T-helper 2 cell treated with Interferon-gamma antibody and Interleukin-4, amounts not matched to agents 100 ng/mL and 5 ng/mL, for 36 hours (primary cell): Measurements from ENCODE around the gene IGFBPL1. TPM values are rescaled to one million over a fixed set of nuclear protein-coding genes. Genes with fewer than 3 reads are reported as not detected.
"Not testable (repeated sequence)": the region's sequence is repeated elsewhere in the genome, so short reads cannot be mapped to it uniquely, and the experiment has no call there.

ENCODE experiments used
- intact Hi-C: fragments of 100-400 bp; cut with micrococcal nuclease; formaldehyde crosslinking; loops from one replicate; pipeline ENCODE4 v1.15.1; 2023
- total RNA-seq: library from RNA; stranded (reverse); gene quantifications from 2 replicates; pipeline ENCODE4 v1.2.3, GENCODE V29; 2022

The IGFBPL1 gene
- total RNA-seq, 1 donor from 2014 or later, result 0.20 TPM

DNA sequence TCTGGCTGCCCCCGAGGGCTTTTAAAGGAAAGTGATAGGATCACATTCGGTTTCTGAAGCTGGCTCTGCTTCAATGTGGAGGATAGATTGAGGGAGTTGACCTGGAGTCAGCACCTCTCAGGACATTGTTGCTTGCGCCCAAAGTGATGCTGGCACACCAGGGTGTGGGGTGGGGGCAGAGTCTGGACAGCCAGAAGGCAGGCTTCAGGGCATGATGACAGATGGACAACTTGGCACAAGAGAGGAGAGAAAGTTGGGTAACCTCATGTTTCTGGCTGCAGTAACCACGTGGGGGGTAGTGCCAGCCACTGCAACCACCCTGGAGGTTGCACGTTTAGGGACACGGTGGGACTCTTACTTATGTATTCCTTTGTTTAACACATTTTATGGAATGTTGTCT lies 22.3 kb downstream of the IGFBPL1 start:
- intact Hi-C loops, result no loop called here

DNA sequence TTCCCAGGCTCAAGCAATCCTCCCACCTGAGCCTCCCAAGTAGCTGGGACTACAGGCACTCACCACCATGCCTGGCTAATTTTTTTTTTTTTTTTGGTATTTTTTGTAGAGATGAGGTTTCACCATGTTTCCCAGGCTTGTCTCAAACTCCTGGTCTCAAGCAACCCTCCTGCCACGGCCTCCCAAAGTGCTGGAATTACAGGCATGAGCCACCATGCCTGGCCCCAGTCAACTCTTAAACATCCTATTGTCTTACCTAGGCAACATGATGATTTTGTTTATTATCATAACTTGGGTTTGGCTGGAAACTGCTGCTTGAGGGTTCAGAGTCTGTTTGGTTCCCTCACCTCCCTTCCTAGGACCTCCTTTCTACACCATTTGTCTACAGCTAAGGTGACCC lies 25.1 kb downstream of the IGFBPL1 start:
- intact Hi-C loops, result not testable (repeated sequence)

DNA sequence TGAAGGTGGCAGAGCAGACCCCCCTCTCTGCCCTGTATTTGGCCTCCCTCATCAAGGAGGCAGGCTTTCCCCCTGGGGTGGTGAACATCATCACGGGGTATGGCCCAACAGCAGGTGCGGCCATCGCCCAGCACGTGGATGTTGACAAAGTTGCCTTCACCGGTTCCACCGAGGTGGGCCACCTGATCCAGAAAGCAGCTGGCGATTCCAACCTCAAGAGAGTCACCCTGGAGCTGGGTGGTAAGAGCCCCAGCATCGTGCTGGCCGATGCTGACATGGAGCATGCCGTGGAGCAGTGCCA lies 27.9 kb downstream of the IGFBPL1 start:
- intact Hi-C loops, result no loop called here

DNA sequence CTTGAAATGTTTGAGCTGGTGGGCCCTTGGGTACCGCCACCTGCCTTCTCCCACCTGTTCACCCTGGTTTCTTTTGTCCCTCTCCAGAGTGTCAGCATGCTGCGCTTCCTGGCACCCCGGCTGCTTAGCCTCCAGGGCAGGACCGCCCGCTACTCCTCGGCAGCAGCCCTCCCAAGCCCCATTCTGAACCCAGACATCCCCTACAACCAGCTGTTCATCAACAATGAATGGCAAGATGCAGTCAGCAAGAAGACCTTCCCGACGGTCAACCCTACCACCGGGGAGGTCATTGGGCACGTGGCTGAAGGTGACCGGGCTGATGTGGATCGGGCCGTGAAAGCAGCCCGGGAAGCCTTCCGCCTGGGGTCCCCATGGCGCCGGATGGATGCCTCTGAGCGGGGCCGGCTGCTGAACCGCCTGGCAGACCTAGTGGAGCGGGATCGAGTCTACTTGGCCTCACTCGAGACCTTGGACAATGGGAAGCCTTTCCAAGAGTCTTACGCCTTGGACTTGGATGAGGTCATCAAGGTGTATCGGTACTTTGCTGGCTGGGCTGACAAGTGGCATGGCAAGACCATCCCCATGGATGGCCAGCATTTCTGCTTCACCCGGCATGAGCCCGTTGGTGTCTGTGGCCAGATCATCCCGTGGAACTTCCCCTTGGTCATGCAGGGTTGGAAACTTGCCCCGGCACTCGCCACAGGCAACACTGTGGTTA lies 28.4 kb downstream of the IGFBPL1 start:
- intact Hi-C loops, result no loop called here

DNA sequence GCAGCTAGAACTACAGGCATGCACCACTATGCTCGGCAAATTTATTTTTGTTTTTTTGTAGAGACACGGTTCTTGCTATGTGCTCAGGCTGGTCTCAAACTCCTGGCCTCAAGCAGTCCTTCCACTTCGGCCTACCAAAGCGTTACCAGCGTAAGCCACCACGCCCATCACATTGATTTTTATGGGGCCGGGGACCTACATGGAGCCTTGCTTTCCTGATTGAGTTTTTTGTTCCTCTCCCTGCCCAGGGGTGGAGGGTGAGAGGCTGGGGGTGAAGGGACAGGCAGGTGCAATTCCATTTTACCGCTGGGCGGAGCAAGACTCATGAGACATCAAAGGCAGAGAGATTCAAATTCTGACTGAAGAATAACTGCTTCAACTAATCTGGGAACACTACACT lies 29.8 kb downstream of the IGFBPL1 start:
- intact Hi-C loops, result no loop called here

DNA sequence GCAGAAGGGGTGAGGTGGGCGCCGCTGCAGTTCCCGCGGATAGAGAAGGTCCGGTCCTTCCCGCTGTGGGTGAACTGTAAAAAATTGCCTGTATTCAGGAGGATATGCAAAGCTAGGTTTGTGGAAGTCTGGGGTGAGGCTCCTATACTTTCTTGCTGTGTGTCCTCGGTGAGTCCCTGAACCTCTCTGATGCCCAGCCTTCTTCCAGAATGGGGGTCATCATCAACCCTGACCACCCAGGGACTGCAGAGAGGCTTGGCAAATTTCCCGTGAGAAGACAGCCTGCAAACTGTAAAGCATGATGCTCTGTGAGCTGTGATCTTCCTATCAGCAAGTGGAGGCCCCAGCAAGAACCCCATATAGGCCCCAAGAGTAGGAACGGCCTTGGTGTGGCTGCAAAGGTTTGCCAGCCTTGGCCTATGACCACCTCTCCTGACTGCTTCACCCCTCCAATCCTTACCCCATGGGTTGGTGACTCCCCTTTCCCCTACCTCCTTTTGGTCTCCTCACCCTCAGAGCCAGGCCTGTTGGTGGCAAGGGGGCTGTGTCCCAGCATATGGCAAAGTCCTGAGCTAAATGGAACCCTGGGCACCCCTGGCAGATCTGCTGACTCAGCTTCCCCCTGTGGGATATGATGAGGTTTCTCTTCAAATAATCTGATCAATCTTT lies 31.0 kb downstream of the IGFBPL1 start:
- intact Hi-C loops, result loop anchor here (2.0 kb wide), 2 partner anchors 322 to 488 kb away; partner anchors contain the start of gene SLC25A51

DNA sequence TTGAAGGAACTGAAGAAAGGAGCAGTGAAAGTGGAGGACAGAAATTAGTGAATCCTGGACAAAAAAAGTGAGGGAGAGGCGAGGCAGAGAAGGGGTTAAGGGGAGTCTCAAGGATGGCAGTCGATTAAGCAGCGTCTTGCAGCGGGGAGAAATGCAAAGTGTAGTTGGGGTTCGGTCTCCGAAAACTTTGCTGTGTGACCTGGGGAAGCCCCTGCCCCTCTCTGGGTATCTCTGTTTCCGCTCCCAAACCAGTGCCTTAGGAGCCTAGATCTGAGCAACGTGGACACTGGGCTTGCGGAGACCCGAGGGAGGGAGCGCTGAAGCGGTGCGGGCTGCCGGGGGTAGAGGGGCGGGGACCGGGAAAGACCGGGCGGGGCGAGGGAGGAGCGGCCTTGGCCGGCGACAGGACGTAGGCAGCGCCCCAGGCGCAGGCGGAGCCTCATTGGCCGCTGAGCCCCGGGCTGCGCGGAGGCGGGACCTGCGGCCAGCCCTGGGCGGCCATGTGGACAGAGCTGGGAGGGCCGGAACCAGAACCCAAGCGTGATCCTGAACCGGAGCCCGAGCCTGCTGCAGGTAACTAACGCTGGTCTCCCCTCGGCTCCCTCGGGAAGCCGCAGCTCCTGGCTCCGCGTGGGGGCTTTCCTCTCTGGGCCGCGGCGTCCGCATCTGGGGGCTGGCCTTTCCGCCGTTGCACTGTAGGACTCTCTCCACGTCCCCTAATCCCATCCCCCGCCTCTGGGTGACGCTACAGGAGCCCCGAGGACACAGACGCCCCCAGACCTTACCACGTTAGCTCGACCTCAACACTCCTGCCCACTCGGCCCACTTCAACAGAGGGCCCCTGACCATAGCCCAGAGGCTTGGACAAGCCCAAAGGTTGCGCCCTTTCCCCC lies 31.8 kb downstream of the IGFBPL1 start, which contains the start of gene ALDH1B1:
ALDH1B1 (plus strand) TSS at position 468 of the 893 bp plus-strand sequence. CDS start 3,047 bp downstream, outside the sequence.
- intact Hi-C loops, result loop anchor here (2.0 kb wide), 2 partner anchors 322 to 488 kb away; partner anchors contain the start of gene SLC25A51

DNA sequence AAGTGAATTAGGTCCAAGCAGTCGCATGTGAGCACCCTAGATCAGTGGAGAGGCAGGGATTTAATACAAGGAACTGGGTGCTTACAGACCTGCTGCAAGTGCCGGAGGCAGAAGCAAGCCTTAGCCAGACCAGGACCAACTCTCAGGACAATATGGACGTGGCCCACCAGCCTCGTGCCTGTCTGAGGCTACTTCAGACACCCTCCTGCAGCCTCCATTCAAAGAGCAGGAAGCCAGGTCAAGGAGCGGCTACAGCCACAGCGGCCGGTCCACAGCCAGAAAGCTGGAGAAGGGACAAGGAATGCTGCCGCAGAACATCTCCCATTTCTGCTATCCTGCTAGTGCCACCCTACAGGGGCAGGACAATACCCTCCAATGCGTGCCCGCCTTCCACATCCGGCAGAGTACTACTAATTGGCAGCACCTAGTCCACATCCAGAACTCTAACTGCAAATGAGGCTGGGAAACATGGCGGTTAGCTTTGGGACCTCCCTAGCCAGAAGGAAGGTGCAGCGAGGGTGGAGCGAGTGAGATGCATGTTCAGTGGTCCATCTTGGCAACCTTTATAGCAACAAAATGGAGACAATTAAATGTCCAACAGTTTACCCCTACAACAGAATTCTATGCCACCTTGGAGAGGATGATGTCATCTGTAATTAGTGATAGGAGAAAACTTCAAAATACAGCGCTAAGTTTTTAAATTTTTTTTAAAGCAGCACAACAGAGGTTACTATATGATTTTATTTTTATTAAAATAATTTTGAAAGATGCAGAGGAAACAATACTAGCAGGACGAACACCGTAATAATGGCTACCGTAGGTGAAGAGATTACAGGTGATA lies 32.8 kb downstream of the IGFBPL1 start:
- intact Hi-C loops, result loop anchor here (2.0 kb wide), 2 partner anchors 321 to 487 kb away; partner anchors contain the start of gene SLC25A51

DNA sequence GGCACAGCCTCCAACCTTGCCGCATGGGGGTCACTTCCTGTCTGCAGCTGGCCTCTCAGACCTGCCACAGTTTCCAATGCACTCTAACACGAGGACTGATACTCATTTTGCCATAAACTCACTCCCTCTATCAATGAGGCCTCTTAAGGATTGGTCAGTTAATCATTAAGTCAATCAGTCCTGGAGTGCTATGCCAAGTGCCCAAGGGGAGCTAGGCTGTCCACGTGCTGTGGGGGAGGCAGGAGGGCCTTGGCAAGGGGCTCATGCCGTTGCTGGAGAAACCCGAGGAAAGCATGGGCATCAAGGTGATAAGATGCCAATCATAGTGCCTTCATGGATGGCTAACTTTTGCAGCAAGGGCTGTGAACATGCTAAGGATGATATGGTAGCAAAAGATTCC lies 33.4 kb downstream of the IGFBPL1 start:
- intact Hi-C loops, result no loop called here

DNA sequence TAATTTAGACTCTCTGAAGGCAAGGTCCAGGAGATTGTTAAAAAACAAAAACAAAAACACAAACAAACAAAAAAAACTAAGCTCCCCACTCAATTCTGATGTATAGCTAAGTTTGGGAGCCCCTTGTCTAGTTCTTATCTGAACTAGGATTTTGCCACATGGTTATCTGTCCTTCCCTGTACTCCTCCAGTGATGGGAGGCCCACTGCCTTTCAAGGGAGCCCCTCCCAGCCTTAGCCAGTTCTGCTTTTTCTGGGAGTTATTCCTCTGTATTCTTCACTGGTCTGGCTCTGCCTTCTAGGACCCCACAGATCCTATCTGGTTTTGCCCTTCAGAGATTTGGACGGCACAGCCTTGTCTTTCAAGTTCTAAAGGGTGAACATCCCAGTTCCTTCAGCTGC lies 33.8 kb downstream of the IGFBPL1 start:
- intact Hi-C loops, result no loop called here

DNA sequence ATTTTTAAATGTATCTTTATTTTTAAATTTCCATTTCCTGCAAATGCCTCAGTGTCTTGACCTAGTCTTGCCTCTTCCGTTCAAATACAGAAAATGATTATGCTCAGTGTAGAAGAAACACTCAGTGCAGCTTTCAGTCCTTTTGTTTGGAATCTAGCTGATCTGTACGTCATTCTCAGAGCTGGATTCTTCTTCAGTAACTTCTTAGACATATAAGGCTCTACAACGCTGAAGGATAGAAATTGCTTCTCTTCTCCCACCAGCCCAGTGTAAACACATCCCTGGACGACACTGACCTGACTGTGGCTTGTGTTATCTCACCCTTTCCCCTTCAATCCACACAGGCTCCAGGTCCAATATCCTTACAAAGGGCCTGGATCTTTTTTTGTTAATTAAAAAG lies 34.9 kb downstream of the IGFBPL1 start:
- intact Hi-C loops, result no loop called here

DNA sequence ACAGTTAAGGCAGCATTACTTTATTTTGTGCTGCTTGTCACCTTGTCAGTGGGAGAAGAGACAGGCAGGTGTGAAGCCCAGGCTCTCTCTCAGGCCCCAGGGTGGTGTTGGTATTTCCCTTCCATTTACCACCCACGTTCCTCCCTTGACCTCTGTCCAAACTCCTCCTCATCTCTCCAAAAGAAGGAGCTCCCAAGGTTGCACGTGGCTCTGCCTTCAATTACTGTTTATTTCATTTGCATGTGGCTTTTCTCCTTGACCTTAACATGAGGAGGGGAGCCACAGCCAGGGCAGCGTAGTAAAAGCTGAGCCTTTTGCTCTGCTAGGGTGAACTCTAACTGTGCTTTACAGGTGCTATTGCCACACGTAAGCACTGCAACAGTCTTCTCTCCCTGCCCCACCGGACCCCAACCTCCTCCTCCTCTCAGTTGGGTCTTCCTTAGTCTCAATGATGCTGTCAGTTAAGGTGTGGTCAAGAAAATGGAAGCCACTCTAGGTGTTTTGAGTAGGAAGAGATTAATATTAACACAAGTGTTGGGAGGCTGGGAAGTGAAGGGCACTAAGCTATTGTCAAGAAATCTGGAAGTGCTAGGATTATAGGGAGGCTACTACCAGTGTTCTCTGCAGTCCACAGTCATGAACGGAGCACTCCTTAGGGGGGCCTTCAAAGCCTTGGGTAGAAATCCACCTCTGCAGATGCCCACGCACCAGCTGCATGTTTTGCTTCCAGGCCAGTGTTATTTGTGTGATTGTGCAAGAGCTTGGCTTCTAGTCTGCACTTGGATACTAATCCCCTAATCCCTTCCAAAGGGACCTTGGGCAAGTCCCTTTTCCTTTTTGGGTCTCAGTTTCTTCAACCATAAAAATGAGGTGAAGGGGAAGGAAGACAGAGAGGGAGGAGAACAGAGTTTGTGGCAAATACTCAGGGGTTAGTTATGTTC lies 35.7 kb downstream of the IGFBPL1 start:
- intact Hi-C loops, result no loop called here

DNA sequence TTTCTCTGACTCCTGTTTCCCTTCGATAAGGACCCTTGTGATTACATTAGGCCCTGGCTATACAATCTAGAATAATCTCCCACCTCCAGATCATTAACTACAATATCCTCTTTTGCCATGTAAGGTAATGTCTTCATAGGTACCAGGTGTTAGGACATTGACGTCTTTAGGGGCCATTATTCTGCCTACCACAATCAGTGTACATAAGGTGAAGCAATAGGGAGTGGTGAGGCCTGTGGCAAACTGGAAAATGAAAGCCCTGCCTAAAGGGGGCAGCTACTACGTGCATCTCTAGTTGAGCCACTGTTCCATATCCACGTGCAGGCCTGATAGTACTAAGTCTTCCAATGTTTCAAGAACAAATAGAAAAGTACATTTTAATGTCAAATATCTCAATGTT lies 36.5 kb downstream of the IGFBPL1 start:
- intact Hi-C loops, result no loop called here

DNA sequence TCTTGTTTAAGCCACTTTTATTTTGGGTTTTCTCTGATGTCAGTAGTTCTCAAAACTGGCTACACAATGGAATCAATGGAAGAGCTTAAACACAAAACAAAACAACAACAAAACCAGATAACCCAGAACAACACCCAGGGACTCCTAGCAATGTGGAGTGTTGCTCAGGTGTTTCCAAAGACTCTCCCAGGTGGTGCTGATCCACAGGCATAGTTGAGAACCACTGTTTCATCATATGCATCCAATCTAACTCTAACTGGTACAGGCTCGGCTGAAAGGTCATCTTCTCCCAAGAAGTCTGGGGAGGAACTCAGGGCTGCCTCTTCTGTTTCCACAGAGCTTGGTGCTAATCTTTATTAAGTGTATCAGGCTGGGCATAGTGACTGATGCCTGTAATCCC lies 37.2 kb downstream of the IGFBPL1 start:
- intact Hi-C loops, result no loop called here

DNA sequence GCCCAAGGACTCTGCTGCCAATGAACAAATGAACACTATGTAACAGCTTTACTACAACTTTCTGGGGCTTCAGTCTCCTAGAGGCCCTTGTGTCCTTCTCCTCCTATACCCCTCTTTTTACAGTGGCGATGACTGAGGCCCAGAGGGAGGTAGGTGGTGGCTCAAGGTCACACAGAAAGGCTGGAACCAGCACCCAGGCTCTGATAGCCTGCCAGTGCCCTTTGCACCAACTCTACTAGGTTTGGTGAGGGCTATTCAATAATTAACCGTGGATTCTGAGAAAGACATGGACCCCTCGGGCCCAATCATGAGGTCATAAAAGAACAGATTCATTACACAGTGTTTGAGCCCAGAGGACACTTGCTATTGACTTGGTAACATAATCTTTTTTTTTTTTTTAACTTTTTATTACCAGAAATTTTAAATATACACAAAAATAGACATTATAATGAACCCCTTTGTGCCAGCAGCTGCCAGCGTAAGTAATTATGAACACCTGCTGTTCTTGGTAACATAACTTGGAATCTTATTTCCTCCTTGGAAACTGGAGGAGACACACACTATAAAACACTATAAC lies 37.8 kb downstream of the IGFBPL1 start:
- intact Hi-C loops, result no loop called here

DNA sequence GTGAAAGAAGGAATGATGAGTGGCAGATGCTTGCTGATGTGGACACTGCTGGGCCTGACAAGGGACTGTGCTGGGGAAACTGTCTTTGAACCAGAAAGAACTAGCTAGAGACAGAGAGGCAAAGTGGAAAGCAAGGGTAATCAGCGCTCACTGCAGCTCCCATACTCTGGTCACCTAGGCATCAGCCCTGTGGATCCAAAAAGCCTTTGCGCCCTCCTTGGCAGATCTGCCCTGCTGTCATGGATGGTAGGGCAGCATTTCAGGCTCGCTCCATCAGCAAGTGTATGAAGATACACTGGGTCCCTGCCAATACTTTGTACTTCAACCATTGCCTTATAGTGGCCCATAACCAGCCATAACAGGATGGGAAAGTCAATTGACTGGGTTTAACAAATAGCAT lies 38.4 kb downstream of the IGFBPL1 start:
- intact Hi-C loops, result no loop called here

DNA sequence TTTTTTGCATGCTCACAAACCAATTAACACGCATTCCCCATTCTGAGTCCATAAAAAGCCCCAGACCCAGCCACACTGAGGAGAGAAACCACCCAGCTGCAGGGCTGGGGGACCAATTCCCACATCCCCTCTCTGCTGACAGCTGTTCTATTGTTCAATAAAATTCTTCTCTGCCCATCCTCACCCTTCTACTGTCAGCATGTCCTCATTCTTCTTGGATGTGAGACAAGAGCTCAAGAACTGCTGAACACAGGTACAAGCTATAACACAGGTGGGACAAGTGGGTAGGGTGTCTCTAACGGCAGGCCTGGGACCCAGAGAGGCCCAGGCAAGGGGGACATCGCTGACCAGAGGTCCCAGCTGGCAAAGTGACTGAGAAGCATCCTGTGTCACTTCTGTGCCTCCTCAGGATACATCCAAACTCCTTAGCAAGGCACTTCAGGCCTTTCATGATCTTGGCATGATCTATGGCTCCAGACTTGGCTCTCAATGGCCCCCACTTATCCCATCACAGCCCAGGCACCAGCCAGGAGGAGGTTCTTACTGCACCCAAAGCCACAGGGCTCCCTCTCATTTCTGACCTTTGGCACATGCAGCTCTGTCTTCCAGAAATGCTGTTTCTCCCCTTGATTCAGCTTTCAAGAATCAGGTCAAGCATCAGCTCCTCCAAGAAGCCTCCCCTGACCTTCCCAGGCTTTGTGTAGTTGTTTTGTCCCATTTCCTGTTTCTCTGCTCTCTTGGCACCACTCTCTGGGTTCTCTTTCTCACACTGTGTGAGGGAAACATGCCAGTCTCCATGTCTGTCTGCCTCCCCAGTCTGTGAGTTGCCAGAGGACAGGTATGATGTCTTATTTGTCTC lies 39.0 kb downstream of the IGFBPL1 start:
- intact Hi-C loops, result no loop called here

DNA sequence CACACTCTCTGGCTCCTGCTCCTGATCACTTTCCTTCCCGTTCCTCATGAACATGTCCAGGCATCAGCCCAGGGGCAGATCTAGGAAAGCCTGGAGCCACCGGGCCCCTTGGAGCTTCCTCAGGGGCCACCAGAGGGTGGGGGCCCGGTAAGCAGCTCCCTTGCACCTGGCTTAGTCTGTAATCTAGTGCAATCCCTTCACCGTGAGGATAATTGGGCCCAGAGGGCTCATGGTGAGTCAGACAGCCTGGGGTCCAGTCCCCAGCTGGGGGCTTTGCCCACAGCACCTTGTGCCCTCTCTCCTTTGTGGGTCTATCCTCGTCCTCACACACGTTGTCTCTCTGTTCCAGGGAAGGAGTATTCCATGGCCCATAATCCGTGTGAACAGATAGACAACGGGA lies 42.1 kb downstream of the IGFBPL1 start:
- intact Hi-C loops, result no loop called here
